Inferior parietal cortex (tissue), 1 donor: Measurements from ENCODE around the gene SUGP1.
"Not testable (repeated sequence)": the region's sequence is repeated elsewhere in the genome, so short reads cannot be mapped to it uniquely, and the experiment has no call there.

Source experiments
- DNase-seq: peaks from one replicate; pipeline ENCODE4 v3.0.0-alpha.2; 2016; ENCODE audit errors: extremely low spot score

SUGP1 gene

DNA sequence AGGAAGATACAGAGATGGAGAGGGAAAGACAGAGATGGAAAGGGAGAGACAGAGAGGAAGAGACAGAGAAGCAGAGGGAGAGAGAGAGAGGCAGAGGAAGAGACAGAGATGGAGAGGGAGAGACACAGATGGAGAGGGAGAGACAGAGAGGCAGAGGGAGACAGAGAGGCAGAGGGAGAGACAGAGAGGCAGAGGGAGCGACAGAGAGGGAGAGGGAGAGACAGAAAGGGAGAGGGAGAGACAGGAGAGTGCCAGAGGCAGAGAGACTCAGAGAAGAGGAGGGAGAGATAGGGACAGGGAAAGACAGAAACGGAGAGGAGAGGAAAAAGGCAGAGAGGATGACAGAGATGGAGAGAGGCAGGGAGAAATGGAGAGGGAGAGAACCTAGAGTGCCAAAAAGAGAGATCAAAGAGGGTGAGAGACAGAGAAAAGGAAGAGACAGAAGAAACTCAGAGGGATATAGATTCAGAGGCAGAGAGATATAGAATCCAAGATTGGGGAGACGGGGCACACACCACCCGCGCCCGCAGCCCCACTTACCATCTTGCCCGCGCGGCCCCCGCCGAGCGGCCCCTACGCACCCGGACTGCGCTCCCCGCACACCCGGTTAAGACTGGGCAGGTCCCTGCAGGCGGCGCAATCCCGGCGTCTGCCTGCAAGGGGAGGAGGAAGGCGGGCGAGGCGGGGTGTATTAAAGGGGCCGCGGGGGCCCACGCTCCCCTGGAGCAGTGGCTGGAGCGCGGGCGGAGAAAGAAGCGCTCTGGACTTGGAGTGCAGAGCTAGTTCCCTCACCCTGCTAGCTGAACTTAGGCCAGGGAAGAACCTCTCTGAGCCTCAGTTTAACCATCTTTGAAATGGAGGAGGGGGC, 57.9 kb downstream of the SUGP1 start:
- no peak for DNase-seq

DNA sequence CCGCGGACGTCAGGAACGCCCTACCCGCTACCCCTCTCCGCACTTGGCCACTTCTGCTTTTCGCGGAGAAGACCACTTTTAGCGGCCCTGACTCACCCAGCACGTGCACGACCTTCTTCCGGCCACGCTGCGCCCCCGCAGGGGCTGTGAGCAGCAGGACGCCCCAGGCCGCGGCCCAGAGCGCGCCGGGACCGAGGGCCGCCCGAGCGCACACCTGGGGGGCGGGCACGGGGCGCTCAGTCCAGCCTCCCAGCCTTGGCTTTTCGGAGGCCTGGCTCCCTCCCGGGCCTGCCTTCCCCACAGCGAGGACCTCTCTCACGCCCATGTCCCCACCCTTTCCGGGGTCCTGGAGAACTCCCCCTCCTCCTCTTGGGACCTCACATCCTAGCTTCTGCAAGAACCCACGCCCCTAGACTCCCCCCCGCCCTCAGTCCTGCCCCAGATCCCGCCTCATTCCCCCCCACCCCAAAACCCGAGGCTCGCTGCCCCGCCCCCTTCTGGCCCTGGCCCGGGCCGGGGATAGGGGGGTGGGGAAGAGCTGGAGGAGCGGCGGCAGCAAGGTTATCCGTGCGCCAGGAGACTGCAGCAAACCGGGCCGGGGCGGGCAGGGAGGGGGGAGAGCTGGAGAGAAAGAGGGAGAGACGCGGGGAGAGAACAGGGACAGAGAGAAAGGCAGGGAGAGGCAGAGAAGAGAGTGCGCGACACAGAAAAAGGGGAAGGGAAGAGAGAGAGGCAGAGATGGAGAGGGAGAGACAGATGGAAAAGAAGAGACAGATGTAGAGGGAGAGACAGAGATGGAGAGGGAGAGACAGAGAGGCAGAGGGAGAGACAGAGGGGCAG, 58.7 kb downstream of the SUGP1 start:
- DNase-seq = no peak

DNA sequence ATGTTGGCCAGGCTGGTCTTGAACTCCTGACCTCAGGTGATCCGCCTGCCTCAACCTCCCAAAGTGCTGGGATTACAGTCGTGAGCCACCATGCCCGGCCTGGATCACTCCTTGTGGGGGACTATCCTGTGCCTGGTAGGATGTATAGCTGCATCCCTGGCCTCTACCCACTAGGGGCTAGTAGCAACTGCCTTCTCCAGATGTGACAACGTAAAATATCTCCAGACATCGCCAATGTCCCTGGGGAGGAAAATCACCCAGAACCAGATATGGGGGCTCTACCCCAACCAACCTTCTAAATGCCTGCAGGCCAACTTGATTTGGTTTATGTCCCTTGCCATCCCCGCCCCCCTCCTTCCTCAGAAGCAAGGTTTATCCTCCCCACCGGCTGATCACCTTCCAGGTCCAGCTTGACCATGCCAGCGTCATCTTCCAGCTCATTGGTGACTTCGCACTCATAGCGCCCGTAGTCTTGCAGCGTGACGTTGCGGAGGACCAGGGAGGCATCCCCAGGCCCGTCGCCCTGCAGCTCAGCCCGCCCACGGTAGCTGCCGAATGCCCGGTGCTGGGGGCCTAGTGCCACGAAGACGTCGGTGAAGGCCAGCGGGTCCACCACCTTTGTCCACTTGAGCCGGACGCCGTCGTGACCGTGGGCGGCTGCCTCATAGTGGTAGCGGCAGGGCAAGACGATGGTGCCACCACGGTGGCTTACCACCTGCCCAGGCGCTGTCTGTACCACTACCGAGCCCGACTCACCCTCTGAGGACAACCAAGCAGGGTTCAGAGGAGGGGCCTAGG, 59.7 kb downstream of the SUGP1 start:
- no peak for DNase-seq

DNA sequence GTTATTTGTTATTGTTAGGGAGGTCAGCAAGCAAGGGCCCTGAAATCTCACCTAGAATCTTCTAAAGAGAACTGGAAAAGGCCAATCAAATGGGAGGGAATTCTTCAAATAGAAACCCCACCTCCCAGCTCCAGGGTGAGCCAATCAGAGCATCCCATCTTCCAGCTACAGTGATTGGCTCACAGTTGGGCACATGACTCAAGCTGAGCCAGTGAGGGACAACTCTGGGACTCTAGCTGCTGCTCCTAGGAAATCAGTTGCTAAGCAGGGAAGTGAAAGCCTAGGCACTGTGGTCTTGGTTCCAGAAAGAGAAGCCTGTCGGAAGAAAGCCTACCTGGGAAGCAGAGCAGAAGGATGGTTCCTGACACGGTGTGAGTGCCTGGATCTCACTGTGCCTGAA, 60.6 kb downstream of the SUGP1 start:
- peak; percentile 69 for DNase-seq

DNA sequence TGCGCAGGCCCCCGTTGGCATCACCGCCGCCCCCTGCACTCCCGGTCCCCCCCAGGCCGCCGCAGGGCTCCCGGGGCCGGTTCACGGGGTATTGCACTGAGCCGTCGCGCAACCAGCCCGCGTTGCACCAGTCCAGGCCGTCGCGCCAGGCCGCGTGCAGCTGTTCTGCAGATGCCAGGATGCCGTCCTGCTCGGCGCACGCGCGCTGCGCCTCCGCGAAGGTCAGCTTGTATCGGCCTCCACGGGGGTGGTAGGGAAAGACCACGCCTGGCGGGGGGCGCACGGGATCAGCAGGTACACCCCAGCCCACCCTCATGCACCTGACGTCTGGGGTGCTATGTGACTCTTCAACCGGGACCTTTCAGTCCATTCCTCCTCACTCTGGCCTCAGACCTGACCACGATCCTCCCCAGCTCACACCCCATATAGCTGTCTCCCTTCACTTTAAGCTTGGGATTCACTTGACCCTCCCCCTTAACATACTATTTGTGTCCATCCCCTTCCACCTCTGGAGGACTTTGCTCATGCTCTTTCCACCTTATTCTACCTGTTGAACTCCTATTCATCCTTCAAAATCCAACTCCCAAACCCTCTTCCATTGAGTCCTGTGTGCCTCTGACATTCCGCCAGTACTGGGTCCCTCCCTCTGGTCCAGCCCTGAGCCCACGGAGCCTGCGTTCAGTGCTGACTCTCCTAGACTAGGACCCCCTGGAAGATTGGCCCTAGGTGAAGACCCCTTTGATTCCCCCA, 61.5 kb downstream of the SUGP1 start:
- no peak for DNase-seq

DNA sequence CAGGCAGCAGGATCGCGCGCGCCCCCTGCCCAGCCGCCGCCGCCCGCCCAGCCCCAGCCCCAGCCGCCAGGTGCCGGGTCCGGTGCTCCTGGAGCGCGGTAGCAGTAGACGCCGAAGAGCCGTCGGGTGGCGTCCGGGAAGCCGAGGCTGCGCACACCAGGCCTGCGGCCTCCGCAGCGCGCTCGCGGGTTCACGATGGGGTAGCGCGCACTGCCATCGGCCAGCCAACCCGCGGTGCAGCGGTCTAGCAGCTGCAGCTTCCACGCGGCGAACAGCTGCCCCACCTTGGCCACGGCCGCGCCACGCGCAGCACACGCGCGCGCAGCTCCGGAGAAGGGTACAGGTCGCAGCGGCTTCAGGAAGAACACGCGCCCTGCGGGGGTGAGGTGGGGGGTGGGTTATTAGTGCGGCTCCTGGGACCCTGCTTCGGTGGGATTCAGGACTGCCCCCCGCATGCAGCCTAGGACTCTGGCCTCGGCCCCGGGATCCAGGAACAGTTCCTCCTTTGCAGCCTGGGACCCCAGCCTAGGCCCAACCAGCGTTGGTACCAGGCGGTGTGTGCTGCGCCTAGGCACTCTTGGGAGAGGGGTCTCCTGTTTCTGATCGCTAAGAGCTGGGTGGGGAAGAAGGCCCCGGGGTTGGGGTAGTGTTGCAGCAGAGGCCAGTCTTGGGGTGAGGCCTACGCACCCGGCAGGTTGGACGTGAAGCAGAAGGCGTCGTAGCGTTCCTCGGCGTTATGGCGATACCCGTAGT, 62.3 kb downstream of the SUGP1 start:
- DNase-seq = no peak

DNA sequence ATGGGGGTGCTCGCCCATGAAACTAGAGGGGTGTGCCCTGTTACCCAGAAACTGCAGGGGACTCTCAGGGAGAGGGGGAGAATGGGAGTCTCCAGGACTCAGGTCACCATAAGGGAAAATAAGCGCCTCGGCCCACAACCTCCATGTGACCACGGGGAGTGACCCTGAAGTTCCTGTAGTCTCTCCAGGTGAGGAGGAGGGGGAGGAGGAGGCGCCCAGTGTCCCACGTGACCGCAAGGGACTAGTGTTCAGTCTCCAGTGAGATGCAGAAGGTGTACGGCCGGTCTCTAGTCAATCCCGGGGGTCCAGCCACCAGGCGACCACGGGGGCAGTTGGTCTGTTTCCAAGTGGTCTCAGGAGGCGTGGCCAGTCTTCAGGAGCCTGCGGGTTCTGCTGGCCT, 63.2 kb downstream of the SUGP1 start:
- DNase-seq = no peak

DNA sequence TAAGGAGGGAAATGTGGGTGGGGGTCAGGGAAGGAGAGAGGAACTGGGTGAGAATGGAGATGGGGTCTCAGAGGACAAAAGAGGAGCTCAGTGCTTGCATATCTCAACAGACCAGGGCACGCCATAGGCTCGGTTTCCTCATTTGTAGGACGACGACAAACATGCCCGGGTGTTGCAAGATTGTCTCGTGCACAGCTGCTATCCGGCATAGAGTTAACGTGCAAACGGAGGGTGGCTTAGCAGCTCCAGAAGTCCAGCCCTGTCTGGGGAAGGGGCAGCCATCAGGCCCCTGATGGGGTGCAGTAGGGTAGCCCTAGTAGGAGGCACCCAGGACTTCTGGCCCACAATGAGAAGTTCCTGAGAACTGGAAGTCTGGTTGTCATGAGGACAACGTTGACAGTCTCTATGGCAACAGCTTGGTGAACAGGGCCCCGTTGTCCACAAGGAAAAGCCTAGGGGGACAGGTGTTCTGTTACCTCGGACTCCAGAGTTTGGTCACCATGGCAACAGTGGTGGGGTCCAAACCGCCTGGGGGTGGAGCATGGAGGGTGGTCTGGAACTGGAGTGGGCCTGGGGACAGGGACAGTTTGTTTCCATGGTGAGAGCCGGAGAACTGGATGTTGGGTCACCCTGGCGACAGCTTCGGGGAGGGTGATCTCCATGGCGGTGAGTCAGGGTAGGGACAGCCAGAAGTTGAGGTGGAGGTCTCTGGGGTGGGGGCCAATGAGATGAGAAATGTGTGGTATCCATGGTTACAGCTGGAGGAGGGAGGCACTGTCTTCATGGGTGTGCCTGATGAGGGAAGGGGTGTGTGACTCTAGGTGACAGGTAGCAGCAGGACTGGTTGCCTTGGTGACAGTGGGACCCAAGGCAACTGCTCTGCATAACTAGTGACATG, 64.0 kb downstream of the SUGP1 start:
- DNase-seq = no peak

DNA sequence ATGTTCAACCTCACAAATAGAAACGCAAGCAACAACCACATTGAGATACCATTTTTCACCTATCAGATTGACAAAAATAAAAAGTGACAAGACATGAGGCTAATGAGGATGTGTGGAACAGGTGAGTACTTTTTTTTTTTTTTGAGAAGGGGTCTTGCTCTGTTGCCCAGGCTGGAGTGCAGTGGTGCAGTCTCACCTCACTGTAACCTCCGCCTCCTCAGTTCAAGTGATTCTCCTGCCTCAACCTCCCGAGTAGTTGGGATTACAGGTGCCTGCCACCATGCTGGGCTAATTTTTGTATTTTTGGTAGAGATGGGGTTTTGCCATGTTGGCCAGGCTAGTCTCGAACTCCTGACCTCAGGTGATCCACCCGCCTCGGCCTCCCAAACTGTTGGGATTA, 66.9 kb downstream of the SUGP1 start:
- DNase-seq = not testable (repeated sequence)

DNA sequence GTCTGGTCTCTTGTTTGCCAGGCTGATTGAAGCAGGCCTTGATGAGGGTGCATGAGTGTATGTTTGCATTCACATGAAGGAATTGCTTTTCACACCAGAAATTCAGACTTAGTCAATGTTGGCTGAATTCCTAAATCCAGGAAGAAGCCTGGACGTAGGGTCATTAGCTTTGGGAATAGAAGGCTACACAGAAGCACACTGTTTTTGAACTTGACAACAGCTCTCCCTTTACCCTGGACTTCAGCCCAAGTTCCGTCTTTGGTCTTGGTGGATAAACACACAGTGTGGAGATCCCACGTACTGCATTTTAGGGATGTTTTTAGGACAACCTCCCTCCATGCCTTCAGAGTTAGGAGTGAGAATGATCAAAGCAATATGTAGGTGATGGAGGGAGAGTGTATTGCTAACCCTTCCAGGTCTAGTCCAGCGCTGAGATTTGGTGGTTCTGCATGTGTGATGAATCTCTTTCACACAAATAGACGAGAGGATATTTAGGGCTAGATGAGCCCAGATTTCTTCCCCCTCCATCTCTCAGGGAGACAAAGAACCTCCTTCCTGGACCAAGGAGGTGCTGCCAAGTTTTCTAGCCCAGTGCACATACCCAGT, 70.0 kb downstream of the SUGP1 start:
- DNase-seq = no peak

DNA sequence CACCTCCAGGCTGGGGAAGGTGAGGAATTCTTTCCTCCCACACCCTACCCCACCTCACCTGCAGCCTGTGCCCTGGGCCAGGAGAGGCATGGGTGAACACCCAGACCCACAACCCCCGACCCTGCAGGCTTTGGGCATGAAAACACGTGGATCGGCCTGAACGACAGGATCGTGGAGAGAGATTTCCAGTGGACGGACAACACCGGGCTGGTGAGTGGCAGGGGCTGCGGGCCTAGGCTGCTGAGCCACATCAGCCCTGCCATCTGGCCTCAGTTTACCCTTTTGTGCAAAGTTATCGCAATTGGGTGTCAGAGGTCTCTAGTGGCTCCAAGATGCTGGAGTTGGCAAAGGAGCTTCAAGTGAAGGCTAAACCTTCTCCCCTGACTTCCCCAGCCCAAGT, 79.8 kb downstream of the SUGP1 start:
- DNase-seq = no peak

DNA sequence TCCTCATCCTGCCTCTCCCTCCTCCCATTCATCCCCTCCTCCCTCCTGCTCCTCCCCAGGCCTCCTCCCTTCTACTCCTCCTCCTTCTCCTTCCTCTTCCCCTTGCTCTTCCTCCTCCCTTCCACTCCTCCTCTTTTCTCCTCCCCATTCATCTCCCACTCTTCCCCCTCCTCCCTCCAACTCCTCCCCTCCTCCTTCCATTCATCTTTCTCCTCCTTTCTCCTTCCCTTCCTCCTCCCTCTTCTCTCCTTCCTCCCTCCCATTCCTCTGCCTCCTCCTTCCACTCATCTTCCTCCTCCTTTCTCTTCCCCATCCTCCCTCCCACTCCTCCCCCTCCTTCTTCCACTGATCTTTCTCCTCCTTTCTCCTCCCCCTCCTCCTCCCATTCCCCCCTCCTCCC, 80.6 kb downstream of the SUGP1 start:
- DNase-seq = no peak

DNA sequence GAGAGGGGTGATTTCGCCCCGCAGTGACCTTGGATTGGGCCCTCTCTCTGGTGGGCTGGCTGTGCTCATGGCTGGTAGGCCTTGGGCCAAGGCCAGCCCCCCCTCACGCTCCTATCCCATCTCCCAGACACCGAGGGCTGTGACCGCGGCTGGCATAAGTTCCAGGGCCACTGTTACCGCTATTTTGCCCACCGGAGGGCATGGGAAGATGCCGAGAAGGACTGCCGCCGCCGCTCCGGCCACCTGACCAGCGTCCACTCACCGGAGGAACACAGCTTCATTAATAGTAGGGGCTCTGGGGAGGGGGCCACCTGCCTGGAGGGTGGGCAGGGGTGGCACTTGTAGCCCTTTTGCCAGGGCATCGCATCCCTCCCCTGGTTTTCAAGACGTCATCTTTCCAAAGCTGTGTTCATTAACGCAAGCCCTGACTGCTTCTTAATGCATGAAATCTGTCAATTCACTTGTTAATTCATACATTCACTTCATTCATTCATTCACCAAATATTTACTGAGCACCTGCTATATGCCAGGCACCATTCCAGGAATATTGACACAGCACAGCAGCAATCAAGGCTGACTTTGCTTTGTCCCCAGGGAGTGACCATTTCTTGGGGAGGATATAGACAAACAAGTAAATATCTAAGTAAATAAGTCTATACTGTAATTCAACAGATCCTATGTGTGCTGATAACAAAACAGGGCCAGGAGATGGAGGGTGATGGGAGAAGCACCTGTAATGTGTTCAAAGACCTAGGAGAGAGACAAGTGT, 82.0 kb downstream of the SUGP1 start:
- DNase-seq = no peak

DNA sequence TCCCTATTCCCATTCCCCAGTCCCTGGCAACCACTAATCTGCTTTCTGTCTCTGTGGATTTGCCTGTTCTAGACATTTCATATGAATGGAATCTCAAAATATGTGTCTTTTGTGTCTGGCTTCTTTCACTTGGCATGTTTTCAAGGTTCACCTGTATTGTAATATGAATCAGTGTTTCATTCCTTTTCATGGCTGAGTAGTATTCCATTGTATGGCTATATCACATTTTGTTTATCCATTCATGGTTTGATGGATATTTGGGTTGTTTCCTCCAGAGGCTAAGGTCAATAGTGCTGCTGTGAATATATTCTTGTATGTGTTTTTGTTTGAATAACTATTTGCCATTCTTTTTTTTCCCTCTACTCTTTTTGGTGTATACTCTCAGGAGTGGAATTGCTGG, 84.1 kb downstream of the SUGP1 start:
- no peak for DNase-seq

DNA sequence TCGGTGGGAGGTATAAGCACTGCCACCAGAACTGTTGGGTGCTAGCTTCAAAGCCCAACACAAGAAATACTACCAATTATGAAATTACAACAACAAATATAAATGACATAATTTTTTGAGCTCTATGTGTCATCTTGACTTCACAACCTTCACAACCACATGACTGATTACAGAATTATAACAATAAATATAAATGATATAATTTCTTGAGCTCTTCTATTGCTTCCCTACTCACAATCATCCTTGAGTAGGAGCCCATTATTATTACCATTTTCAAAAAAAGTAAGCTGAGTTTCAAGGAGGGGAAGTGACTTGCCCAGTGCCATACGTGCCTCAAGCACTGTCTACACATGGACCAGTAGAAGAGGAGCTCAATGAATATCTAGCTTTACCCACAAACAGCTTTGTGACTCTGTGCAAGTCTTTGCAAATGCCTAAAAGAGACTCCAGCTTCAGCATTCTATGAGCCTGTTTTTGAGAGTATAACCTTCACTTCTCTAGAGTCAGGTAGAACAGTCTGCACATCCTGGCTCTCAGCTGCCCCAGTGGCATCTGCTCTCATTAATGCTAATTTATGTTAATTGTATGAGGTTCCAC, 86.0 kb downstream of the SUGP1 start:
- no peak for DNase-seq

DNA sequence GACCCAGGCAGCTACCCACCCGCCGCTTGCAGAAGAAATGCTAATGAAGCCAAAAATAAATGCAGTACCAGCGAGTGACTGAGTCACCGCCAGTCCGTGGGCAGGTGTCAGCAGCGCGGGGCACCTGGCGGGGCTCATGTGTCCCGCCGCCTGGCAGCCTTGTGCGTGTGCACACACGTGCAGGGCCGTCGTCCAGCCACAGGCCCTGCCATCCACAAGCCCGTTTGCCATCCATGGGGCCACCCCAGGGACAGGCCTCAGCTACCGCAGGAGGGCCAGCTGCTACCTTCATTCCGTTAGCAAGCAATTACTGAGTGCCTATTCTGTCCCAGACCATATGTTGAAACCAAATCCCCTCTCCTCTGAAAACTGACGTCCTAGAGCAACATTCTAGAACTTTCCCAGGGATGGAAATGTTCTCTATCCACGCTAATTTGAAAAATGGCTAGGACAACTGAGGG, 88.0 kb downstream of the SUGP1 start:
- DNase-seq = peak; percentile 40

DNA sequence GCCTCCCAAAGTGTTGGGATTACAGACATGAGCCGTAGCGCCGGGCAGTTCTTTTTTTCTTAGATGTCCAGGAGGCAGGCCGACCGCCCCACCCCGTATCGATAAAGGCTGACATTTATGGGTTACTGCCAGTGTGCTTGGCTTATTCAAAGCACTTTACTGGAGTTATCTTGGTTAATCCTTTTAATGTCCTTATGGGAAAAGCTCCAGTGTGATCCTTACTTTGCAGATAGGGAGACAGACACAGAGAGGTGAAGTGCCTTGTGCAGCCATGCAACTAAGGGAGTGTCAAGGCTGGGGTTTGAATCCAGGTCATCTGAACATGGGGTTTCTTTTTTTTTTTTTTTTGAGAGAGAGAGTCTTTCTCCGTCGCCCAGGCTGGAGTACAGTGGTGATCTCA, 89.3 kb downstream of the SUGP1 start:
- DNase-seq = no peak

DNA sequence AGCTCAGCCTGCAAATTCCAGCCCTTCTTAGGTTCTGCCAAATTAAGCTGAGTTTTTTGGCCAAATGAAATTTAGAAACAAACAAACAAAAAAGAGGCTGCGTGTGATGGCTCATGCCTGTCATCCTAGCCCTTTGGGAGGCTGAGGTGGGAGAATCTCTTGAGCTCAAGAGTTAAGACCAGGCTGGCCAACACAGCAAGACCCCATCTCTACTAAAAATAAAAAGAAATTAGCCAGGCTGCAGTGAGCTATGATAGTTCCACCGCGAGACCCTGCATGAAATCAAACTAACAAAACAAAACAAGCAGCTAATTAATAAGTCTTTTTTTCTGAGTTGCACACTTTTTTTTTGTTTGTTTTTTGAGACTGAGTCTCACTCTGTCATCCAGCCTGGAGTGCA, 90.6 kb downstream of the SUGP1 start:
- DNase-seq = no peak
